ENCODE data around the gene TSSK2.

Gene TSSK2

GRCh38 chr22:19175602-19176174 lies 44.6 kb downstream of the TSSK2 start:
- peak overlapping the region; percentile 93 for H3K27ac ChIP-seq
- TF ChIP-seq ZFX (IDR thresholded peaks at IDR 0.05; ENCODE audit: borderline replicate concordance) (no peak), CTCF (IDR thresholded peaks at IDR 0.05) (no peak)

GRCh38 chr22:19176175-19176643 lies 45.1 kb downstream of the TSSK2 start:
- TF ChIP-seq CTCF (IDR thresholded peaks at IDR 0.05), result no peak
- no peak for TF ChIP-seq ZFX (IDR thresholded peaks at IDR 0.05; ENCODE audit: borderline replicate concordance)
- H3K27ac ChIP-seq, result peak overlapping the region; percentile 93

- TF ChIP-seq CTCF (IDR thresholded peaks at IDR 0.05), result no peak
Measured at GRCh38 chr22:19176732-19177131, 45.6 kb downstream of the TSSK2 start.

GRCh38 chr22:19177164-19178064 lies 46.3 kb downstream of the TSSK2 start:
- TF ChIP-seq CTCF (IDR thresholded peaks at IDR 0.05) (no peak), ZFX (IDR thresholded peaks at IDR 0.05; ENCODE audit: borderline replicate concordance) (no peak)
- peak overlapping the region; percentile 93 for H3K27ac ChIP-seq

More at GRCh38 chr22:19176732-19177131, 45.6 kb downstream of the TSSK2 start:
- H3K27ac ChIP-seq, result peak overlapping the region; percentile 93

GRCh38 chr22:19178065-19178656 lies 47.1 kb downstream of the TSSK2 start:
- TF ChIP-seq CTCF (IDR thresholded peaks at IDR 0.05) (no peak), ZFX (IDR thresholded peaks at IDR 0.05; ENCODE audit: borderline replicate concordance) (no peak)
- H3K27ac ChIP-seq, result peak overlapping the region; percentile 93

- no peak for TF ChIP-seq CTCF (IDR thresholded peaks at IDR 0.05)
- no peak for TF ChIP-seq ZFX (IDR thresholded peaks at IDR 0.05; ENCODE audit: borderline replicate concordance)
- H3K27ac ChIP-seq, result peak within 1 kb of the TSS; percentile 93
Measured at GRCh38 chr22:19178657-19179496, 47.8 kb downstream of the TSSK2 start, which contains the start of gene SLC25A1. Gene SLC25A1, minus strand, starts transcription at chr22:19178736. Its CDS starts 63 bp downstream, at chr22:19178673.

Data from 22Rv1 (cell line).